ENCODE data around the gene HIF3A. TPM values are rescaled to one million over a fixed set of nuclear protein-coding genes. Genes with fewer than 3 reads are reported as not detected.

Gene HIF3A
- polyA plus RNA-seq, 1 donor (not counting 4 experiments of a cell fraction or from before 2014, with no cell fraction given) = 0.01 TPM

- Histone ChIP-seq H3K4me2 (ENCODE audit: control insufficient read depth, extremely low read depth, insufficient read depth, low read depth, low read length) (no peak overlapping the region), H3K9ac (ENCODE audit: control insufficient read depth, extremely low read depth, insufficient read depth, low read length) (no peak overlapping the region), H3K4me1 (ENCODE audit: control insufficient read depth, extremely low read depth, insufficient read depth, low read length) (peaks cover 7% of the 10 kb centered on the region), H3K36me3 (ENCODE audit: control insufficient read depth in 2 of 2, extremely low read depth in 1 of 2, insufficient read depth in 2 of 2, low read length in 2 of 2) (no peaks in the 10 kb centered on the region), H3K4me3 (ENCODE audit: control insufficient read depth in 2 of 3, extremely low read depth in 1 of 3, insufficient read depth in 2 of 3, low read depth in 1 of 3, low read length in 3 of 3) (no peak overlapping the region), H3K9me3 (ENCODE audit: control insufficient read depth, low read depth, low read length) (peaks cover under 1% of the 10 kb centered on the region), H3K27me3 (ENCODE audit: control insufficient read depth, extremely low read depth, insufficient read depth, low read length) (no peaks in the 10 kb centered on the region), H3K9me1 (ENCODE audit: control insufficient read depth, extremely low read depth, insufficient read depth, low read length) (no peaks in the 10 kb centered on the region), H4K20me1 (ENCODE audit: control insufficient read depth, extremely low read depth, insufficient read depth, low read length) (no peaks in the 10 kb centered on the region), H3K27ac (ENCODE audit: control insufficient read depth, insufficient read depth, low read length) (no peak overlapping the region), H2AFZ (ENCODE audit: control insufficient read depth, low read length) (no peak overlapping the region), H3K79me2 (ENCODE audit: control insufficient read depth, insufficient read depth, low read length) (no peaks in the 10 kb centered on the region)
- FAIRE-seq (no peak), DNase-seq (ENCODE audit: low read depth, low spot score) (no peak)
- dilution Hi-C loops (cut with MboI; ENCODE audit: extremely low pct_ligation_motif_present, low sequenced_read_pairs) = no loop called here
- TF ChIP-seq EZH2 (IDR thresholded peaks at IDR 0.05; ENCODE audit: low read length) (no peak), CTCF (optimal IDR thresholded peaks at IDR 0.05 in 1 of 3, IDR thresholded peaks at IDR 0.05 in 1 of 3, conservative IDR thresholded peaks at IDR 0.05 in 1 of 3; ENCODE audit: extremely low read depth in 1 of 3, insufficient read depth in 2 of 3, low read length in 3 of 3) (no peak)
These were observed 12.2 kb upstream of the HIF3A start for GRCh38 chr19:46284635-46285034.

- no peaks in the 10 kb centered on the region for H4K20me1 ChIP-seq (ENCODE audit: control insufficient read depth, extremely low read depth, insufficient read depth, low read length)
- no peak overlapping the region for H3K4me2 ChIP-seq (ENCODE audit: control insufficient read depth, extremely low read depth, insufficient read depth, low read depth, low read length)
- no peak overlapping the region for H3K4me3 ChIP-seq (ENCODE audit: control insufficient read depth in 2 of 3, extremely low read depth in 1 of 3, insufficient read depth in 2 of 3, low read depth in 1 of 3, low read length in 3 of 3)
- H3K79me2 ChIP-seq (ENCODE audit: control insufficient read depth, insufficient read depth, low read length) = no peaks in the 10 kb centered on the region
- H3K9me3 ChIP-seq (ENCODE audit: control insufficient read depth, low read depth, low read length) = peaks cover 7% of the 10 kb centered on the region
- no peaks in the 10 kb centered on the region for H3K36me3 ChIP-seq (ENCODE audit: control insufficient read depth in 2 of 2, extremely low read depth in 1 of 2, insufficient read depth in 2 of 2, low read length in 2 of 2)
- H3K9me1 ChIP-seq (ENCODE audit: control insufficient read depth, extremely low read depth, insufficient read depth, low read length) = no peaks in the 10 kb centered on the region
- H2AFZ ChIP-seq (ENCODE audit: control insufficient read depth, low read length) = no peak overlapping the region
- TF ChIP-seq EZH2 (IDR thresholded peaks at IDR 0.05; ENCODE audit: low read length) (no peak), CTCF (optimal IDR thresholded peaks at IDR 0.05 in 1 of 3, IDR thresholded peaks at IDR 0.05 in 1 of 3, conservative IDR thresholded peaks at IDR 0.05 in 1 of 3; ENCODE audit: extremely low read depth in 1 of 3, insufficient read depth in 2 of 3, low read length in 3 of 3) (no peak)
- FAIRE-seq (no peak), DNase-seq (ENCODE audit: low read depth, low spot score) (no peak)
- no peak overlapping the region for H3K9ac ChIP-seq (ENCODE audit: control insufficient read depth, extremely low read depth, insufficient read depth, low read length)
- dilution Hi-C loops (cut with MboI; ENCODE audit: extremely low pct_ligation_motif_present, low sequenced_read_pairs) = no loop called here
- no peaks in the 10 kb centered on the region for H3K27me3 ChIP-seq (ENCODE audit: control insufficient read depth, extremely low read depth, insufficient read depth, low read length)
- H3K4me1 ChIP-seq (ENCODE audit: control insufficient read depth, extremely low read depth, insufficient read depth, low read length) = peaks cover 9% of the 10 kb centered on the region
- no peak overlapping the region for H3K27ac ChIP-seq (ENCODE audit: control insufficient read depth, insufficient read depth, low read length)
These were observed 9.3 kb upstream of the HIF3A start for GRCh38 chr19:46287585-46287984.

All from keratinocyte (primary cell).